Lung (tissue), 12 donors: ENCODE results near the gene BCAS3. TPM values are rescaled to one million over a fixed set of nuclear protein-coding genes. Genes with fewer than 3 reads are reported as not detected.
A peak's percentile ranks its signal among the peaks of the same experiment; 100 is the strongest.

Experiments used
- ATAC-seq: fragments of 200-7000 bp; cut with Tn5 transposase; one replicate; pipeline ENCODE4 v1.9.1; 2020; ENCODE audit warnings: moderate number of reproducible peaks; ENCODE audit not compliant: insufficient read depth, low FRiP score
- DNase-seq, 3 donors: peaks; one replicate each; pipeline ENCODE4 v3.0.0-alpha.2; 2013 to 2017
- H3K27ac ChIP-seq, 2 donors: one replicate each; pipeline ENCODE4 v1.5.1; 2013; ENCODE audit warnings: mild to moderate bottlenecking in 2 of 2, moderate library complexity in 2 of 2, control low read depth in 1 of 2, inconsistent platforms in 1 of 2, low read depth in 1 of 2, low read length in 1 of 2
- H3K27me3 ChIP-seq, 3 donors: one replicate each; pipeline ENCODE4 v1.5.1; 2013; ENCODE audit warnings: low read length in 2 of 3; ENCODE audit not compliant: control insufficient read depth in 3 of 3, insufficient read depth in 3 of 3
- H3K36me3 ChIP-seq, 4 donors: one replicate each; pipeline ENCODE4 v1.5.1; 2013; ENCODE audit warnings: low read length in 4 of 4, mild to moderate bottlenecking in 1 of 4, moderate library complexity in 1 of 4; ENCODE audit not compliant: control insufficient read depth in 4 of 4, insufficient read depth in 4 of 4
- H3K4me1 ChIP-seq, 5 donors: one replicate each; pipeline ENCODE4 v1.5.1; 2013; ENCODE audit warnings: low read length in 5 of 5, mild to moderate bottlenecking in 2 of 5, moderate library complexity in 1 of 5; ENCODE audit not compliant: control insufficient read depth in 5 of 5, insufficient read depth in 5 of 5
- H3K4me3 ChIP-seq: one replicate; pipeline ENCODE4 v1.5.1; 2013; ENCODE audit warnings: mild to moderate bottlenecking, control low read depth, moderate library complexity
- H3K9ac ChIP-seq, 2 donors: one replicate each; pipeline ENCODE4 v1.5.1; 2013; ENCODE audit warnings: low read length in 2 of 2, control low read depth in 1 of 2; ENCODE audit not compliant: insufficient read depth in 1 of 2
- H3K9me3 ChIP-seq, 4 donors: one replicate each; pipeline ENCODE4 v1.5.1; 2013; ENCODE audit warnings: low read length in 3 of 4, mild to moderate bottlenecking in 1 of 4, moderate library complexity in 1 of 4; ENCODE audit not compliant: control insufficient read depth in 4 of 4, insufficient read depth in 3 of 4
- WGBS, 2 donors: extraction: QIAGEN DNeasy Blood & Tissue Kit; methylation state at CpG; one replicate each; pipeline ENCODE4 v1.1.7; 2013; 5-methylcytosine and 5-hydroxymethylcytosine counted together
- polyA plus RNA-seq, 2 donors: library from polyadenylated mRNA; stranded (reverse); fragments of 200-250 nt; gene quantifications; one replicate each; pipeline ENCODE4 v1.2.1, GENCODE V29; 2013
- total RNA-seq, 2 donors: library from RNA; depleted of rRNA in 1 of 2; stranded (reverse); fragments of >200 nt in 1 of 2; gene quantifications; one replicate each; pipeline ENCODE4 v1.2.1, GENCODE V29; 2014 to 2021
- TF ChIP-seq, protein P1 (sequence below): IDR thresholded peaks from 2 replicates; pipeline ENCODE4 v1.5.1; 2012; ENCODE audit warnings: mild to moderate bottlenecking; ENCODE audit errors: control extremely low read depth, extremely low read depth
- donor health status: control.
- donor health status: control.
- donor health status: Bipolar disorder and iron deficiency.
- donor health status: healthy.
- donor health status: DM: yes; HTN: yes; CAD: no.

Gene BCAS3
- total and polyA plus RNA-seq, 4 donors: 4.0 to 101 (median 20.3) TPM

DNA sequence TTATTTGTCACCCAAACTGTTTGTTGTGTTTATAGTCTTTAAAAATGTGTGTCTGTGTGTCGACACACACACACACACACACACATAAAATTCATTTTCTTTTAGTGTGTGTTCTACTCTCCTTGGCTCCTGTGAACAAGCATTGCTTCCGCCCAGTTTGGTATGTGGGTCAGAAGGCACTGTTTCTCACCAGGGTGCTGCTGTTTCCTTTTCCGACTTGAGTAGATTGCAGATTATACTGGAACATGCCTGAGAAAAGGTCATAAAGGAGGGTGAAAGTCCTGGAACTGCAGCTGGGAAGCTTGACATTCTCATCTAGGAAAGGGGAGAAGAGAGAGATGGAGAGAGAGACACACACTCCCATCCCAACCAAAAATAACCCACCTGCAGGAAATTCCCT, 330.3 kb downstream of the BCAS3 start:
- Histone ChIP-seq H3K9me3 (no peaks in the 10 kb centered on the region), H3K9ac (peak overlapping the region in 1 of 2 donors; percentile 0), H3K27ac (peak overlapping the region; percentile 1 to 21), H3K27me3 (no peaks in the 10 kb centered on the region), H3K4me1 (peaks cover 0 to 45% (median 15%) of the 10 kb centered on the region in 5 donors), H3K4me3 (no peak overlapping the region), H3K36me3 (no peaks in the 10 kb centered on the region)
- DNase-seq (peak in 1 of 3 donors; percentile 36), ATAC-seq (no peak)
- WGBS, 2 donors: 62 to 75% methylated on average over 3 of the region's 3 CpGs
- TF ChIP-seq, protein P1, sequence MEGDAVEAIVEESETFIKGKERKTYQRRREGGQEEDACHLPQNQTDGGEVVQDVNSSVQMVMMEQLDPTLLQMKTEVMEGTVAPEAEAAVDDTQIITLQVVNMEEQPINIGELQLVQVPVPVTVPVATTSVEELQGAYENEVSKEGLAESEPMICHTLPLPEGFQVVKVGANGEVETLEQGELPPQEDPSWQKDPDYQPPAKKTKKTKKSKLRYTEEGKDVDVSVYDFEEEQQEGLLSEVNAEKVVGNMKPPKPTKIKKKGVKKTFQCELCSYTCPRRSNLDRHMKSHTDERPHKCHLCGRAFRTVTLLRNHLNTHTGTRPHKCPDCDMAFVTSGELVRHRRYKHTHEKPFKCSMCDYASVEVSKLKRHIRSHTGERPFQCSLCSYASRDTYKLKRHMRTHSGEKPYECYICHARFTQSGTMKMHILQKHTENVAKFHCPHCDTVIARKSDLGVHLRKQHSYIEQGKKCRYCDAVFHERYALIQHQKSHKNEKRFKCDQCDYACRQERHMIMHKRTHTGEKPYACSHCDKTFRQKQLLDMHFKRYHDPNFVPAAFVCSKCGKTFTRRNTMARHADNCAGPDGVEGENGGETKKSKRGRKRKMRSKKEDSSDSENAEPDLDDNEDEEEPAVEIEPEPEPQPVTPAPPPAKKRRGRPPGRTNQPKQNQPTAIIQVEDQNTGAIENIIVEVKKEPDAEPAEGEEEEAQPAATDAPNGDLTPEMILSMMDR: no peak

DNA sequence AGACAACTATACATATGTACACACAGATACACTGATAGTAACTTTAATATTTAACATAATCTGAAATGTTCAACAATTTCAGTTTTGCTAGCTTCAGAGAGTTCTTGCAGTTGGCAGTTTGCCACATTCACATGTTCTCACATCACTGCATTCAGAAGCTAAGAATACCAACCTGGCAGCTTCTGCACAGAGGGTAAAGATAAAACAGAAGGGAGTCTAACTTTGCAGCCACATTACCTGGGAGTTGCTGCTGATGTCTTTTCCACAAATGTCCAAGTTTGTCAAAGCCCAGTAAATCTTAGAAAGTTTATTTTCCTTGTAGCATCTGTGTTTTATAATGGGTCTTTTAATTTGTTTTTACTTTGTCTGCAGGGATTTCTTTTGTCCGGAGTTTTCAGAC, 332.0 kb downstream of the BCAS3 start:
- 70 to 74% methylated on average over 1 of the region's 1 CpG for WGBS, 2 donors
- no peaks in the 10 kb centered on the region for H3K36me3 ChIP-seq
- peak; percentile 40 to 85 (median 77) for DNase-seq
- H3K4me3 ChIP-seq: no peak overlapping the region
- no peak for ATAC-seq
- H3K27me3 ChIP-seq: no peaks in the 10 kb centered on the region
- peaks cover 0 to 39% (median 10%) of the 10 kb centered on the region in 5 donors for H3K4me1 ChIP-seq
- no peak overlapping the region for H3K27ac ChIP-seq
- H3K9ac ChIP-seq: no peak overlapping the region
- TF ChIP-seq, protein P1: no peak
- no peaks in the 10 kb centered on the region for H3K9me3 ChIP-seq

- peaks cover 0 to 30% (median 10%) of the 10 kb centered on the region in 5 donors for H3K4me1 ChIP-seq
- H3K9me3 ChIP-seq: no peaks in the 10 kb centered on the region
- no peaks in the 10 kb centered on the region for H3K36me3 ChIP-seq
- no peaks in the 10 kb centered on the region for H3K27me3 ChIP-seq
- WGBS, 2 donors: 84 to 92% methylated on average over 2 of the region's 2 CpGs
- TF ChIP-seq, protein P1: no peak
- no peak overlapping the region for H3K27ac ChIP-seq
- no peak for ATAC-seq
- DNase-seq: peak in 2 of 3 donors; percentile 66 to 74
- no peak overlapping the region for H3K4me3 ChIP-seq
- H3K9ac ChIP-seq: no peak overlapping the region
These were observed 333.1 kb downstream of the BCAS3 start for GRCh38 chr17:61010661-61011170.

- H3K4me3 ChIP-seq: no peak overlapping the region
- H3K9ac ChIP-seq: no peak overlapping the region
- DNase-seq (no peak), ATAC-seq (no peak)
- no peaks in the 10 kb centered on the region for H3K9me3 ChIP-seq
- H3K4me1 ChIP-seq: peaks cover 0 to 32% (median 10%) of the 10 kb centered on the region in 5 donors
- no peak overlapping the region for H3K27ac ChIP-seq
- H3K27me3 ChIP-seq: no peaks in the 10 kb centered on the region
- WGBS, 2 donors: 82 to 89% methylated on average over 4 of the region's 4 CpGs
- H3K36me3 ChIP-seq: no peaks in the 10 kb centered on the region
- TF ChIP-seq, protein P1: no peak
These were observed 333.6 kb downstream of the BCAS3 start for GRCh38 chr17:61011251-61011650.
